ENCODE measurements around the gene LPIN1.

LPIN1 gene

GRCh38 chr2:11710210-11710609 is 36.2 kb upstream of the LPIN1 start:
- H3K4me1 Mint-ChIP-seq (ENCODE audit: low read depth) = no peaks in the 10 kb centered on the region
- H3K36me3 Mint-ChIP-seq (ENCODE audit: low read depth) = no peaks in the 10 kb centered on the region
- no peak overlapping the region for H3K4me3 Mint-ChIP-seq
- no peaks in the 10 kb centered on the region for H3K9me3 Mint-ChIP-seq
- H3K27me3 Mint-ChIP-seq = no peaks in the 10 kb centered on the region
- H3K27ac Mint-ChIP-seq = no peak overlapping the region

- no peaks in the 10 kb centered on the region for H3K4me1 Mint-ChIP-seq (ENCODE audit: low read depth)
- no peaks in the 10 kb centered on the region for H3K27me3 Mint-ChIP-seq
- no peaks in the 10 kb centered on the region for H3K9me3 Mint-ChIP-seq
- H3K36me3 Mint-ChIP-seq (ENCODE audit: low read depth) = no peaks in the 10 kb centered on the region
- no peak overlapping the region for H3K27ac Mint-ChIP-seq
- no peak overlapping the region for H3K4me3 Mint-ChIP-seq
Observed at GRCh38 chr2:11710632-11711353, 35.6 kb upstream of the LPIN1 start.

GRCh38 chr2:11711354-11711716 is 35.1 kb upstream of the LPIN1 start:
- Mint-ChIP-seq H3K36me3 (ENCODE audit: low read depth) (no peaks in the 10 kb centered on the region), H3K9me3 (no peaks in the 10 kb centered on the region), H3K27ac (no peak overlapping the region), H3K27me3 (no peaks in the 10 kb centered on the region), H3K4me3 (no peak overlapping the region), H3K4me1 (ENCODE audit: low read depth) (no peaks in the 10 kb centered on the region)

- H3K27ac Mint-ChIP-seq = no peak overlapping the region
- no peaks in the 10 kb centered on the region for H3K9me3 Mint-ChIP-seq
- H3K4me3 Mint-ChIP-seq = no peak overlapping the region
- H3K36me3 Mint-ChIP-seq (ENCODE audit: low read depth) = no peaks in the 10 kb centered on the region
- H3K4me1 Mint-ChIP-seq (ENCODE audit: low read depth) = no peaks in the 10 kb centered on the region
- H3K27me3 Mint-ChIP-seq = no peaks in the 10 kb centered on the region
Observed at GRCh38 chr2:11711751-11712150, 34.7 kb upstream of the LPIN1 start.

GRCh38 chr2:11712866-11713265 is 33.6 kb upstream of the LPIN1 start:
- H3K27ac Mint-ChIP-seq = no peak overlapping the region
- H3K27me3 Mint-ChIP-seq = peaks cover 2% of the 10 kb centered on the region
- no peaks in the 10 kb centered on the region for H3K9me3 Mint-ChIP-seq
- H3K4me3 Mint-ChIP-seq = no peak overlapping the region
- H3K36me3 Mint-ChIP-seq (ENCODE audit: low read depth) = no peaks in the 10 kb centered on the region
- H3K4me1 Mint-ChIP-seq (ENCODE audit: low read depth) = no peaks in the 10 kb centered on the region

- H3K9me3 Mint-ChIP-seq = no peaks in the 10 kb centered on the region
- no peak overlapping the region for H3K4me3 Mint-ChIP-seq
- no peaks in the 10 kb centered on the region for H3K4me1 Mint-ChIP-seq (ENCODE audit: low read depth)
- H3K27ac Mint-ChIP-seq = no peak overlapping the region
- H3K27me3 Mint-ChIP-seq = peaks cover 3% of the 10 kb centered on the region
- no peaks in the 10 kb centered on the region for H3K36me3 Mint-ChIP-seq (ENCODE audit: low read depth)
Observed at GRCh38 chr2:11713815-11714214, 32.6 kb upstream of the LPIN1 start.

- H3K27me3 Mint-ChIP-seq = peaks cover 16% of the 10 kb centered on the region
- H3K4me3 Mint-ChIP-seq = no peak overlapping the region
- no peak overlapping the region for H3K27ac Mint-ChIP-seq
- peaks cover 10% of the 10 kb centered on the region for H3K4me1 Mint-ChIP-seq (ENCODE audit: low read depth)
- no peaks in the 10 kb centered on the region for H3K36me3 Mint-ChIP-seq (ENCODE audit: low read depth)
- H3K9me3 Mint-ChIP-seq = no peaks in the 10 kb centered on the region
Observed at GRCh38 chr2:11715987-11716652, 30.3 kb upstream of the LPIN1 start.

GRCh38 chr2:11716689-11717321 is 29.6 kb upstream of the LPIN1 start:
- no peak overlapping the region for H3K4me3 Mint-ChIP-seq
- H3K27me3 Mint-ChIP-seq = peaks cover 19% of the 10 kb centered on the region
- no peaks in the 10 kb centered on the region for H3K36me3 Mint-ChIP-seq (ENCODE audit: low read depth)
- no peaks in the 10 kb centered on the region for H3K9me3 Mint-ChIP-seq
- no peak overlapping the region for H3K27ac Mint-ChIP-seq
- H3K4me1 Mint-ChIP-seq (ENCODE audit: low read depth) = peaks cover 10% of the 10 kb centered on the region

GRCh38 chr2:11717623-11718022 is 28.8 kb upstream of the LPIN1 start:
- Mint-ChIP-seq H3K4me3 (no peak overlapping the region), H3K9me3 (no peaks in the 10 kb centered on the region), H3K36me3 (ENCODE audit: low read depth) (no peaks in the 10 kb centered on the region), H3K27ac (peak overlapping the region; percentile 18), H3K4me1 (ENCODE audit: low read depth) (peaks cover 10% of the 10 kb centered on the region), H3K27me3 (peaks cover 19% of the 10 kb centered on the region)

GRCh38 chr2:11718606-11719005 is 27.8 kb upstream of the LPIN1 start:
- Mint-ChIP-seq H3K4me3 (no peak overlapping the region), H3K36me3 (ENCODE audit: low read depth) (no peaks in the 10 kb centered on the region), H3K27me3 (peaks cover 24% of the 10 kb centered on the region), H3K9me3 (no peaks in the 10 kb centered on the region), H3K4me1 (ENCODE audit: low read depth) (peaks cover 10% of the 10 kb centered on the region), H3K27ac (no peak overlapping the region)

- peak overlapping the region; percentile 58 for H3K4me3 Mint-ChIP-seq
- H3K27me3 Mint-ChIP-seq = peaks cover 31% of the 10 kb centered on the region
Observed at GRCh38 chr2:11719230-11719977, 27.0 kb upstream of the LPIN1 start.

GRCh38 chr2:11720752-11721151 is 25.7 kb upstream of the LPIN1 start:
- Mint-ChIP-seq H3K4me1 (ENCODE audit: low read depth) (peaks cover 10% of the 10 kb centered on the region), H3K9me3 (no peaks in the 10 kb centered on the region), H3K27me3 (peaks cover 33% of the 10 kb centered on the region), H3K4me3 (no peak overlapping the region), H3K36me3 (ENCODE audit: low read depth) (no peaks in the 10 kb centered on the region), H3K27ac (peak overlapping the region; percentile 27)

More at GRCh38 chr2:11719230-11719977, 27.0 kb upstream of the LPIN1 start:
- H3K36me3 Mint-ChIP-seq (ENCODE audit: low read depth) = no peaks in the 10 kb centered on the region
- no peak overlapping the region for H3K27ac Mint-ChIP-seq
- H3K4me1 Mint-ChIP-seq (ENCODE audit: low read depth) = peaks cover 10% of the 10 kb centered on the region
- no peaks in the 10 kb centered on the region for H3K9me3 Mint-ChIP-seq

GRCh38 chr2:11722292-11723060 is 24.0 kb upstream of the LPIN1 start:
- Mint-ChIP-seq H3K27ac (no peak overlapping the region), H3K27me3 (peaks cover 43% of the 10 kb centered on the region), H3K9me3 (no peaks in the 10 kb centered on the region), H3K4me1 (ENCODE audit: low read depth) (peaks cover 10% of the 10 kb centered on the region), H3K4me3 (no peak overlapping the region), H3K36me3 (ENCODE audit: low read depth) (no peaks in the 10 kb centered on the region)

- Mint-ChIP-seq H3K27ac (no peak overlapping the region), H3K4me1 (ENCODE audit: low read depth) (peaks cover 10% of the 10 kb centered on the region), H3K36me3 (ENCODE audit: low read depth) (no peaks in the 10 kb centered on the region), H3K27me3 (peaks cover 40% of the 10 kb centered on the region), H3K4me3 (no peak overlapping the region), H3K9me3 (no peaks in the 10 kb centered on the region)
Observed at GRCh38 chr2:11723061-11723371, 23.4 kb upstream of the LPIN1 start.
